Adrenal gland (tissue), 5 donors: ENCODE data around the gene MED20.

Experiments used
- CTCF ChIP-seq, 6 experiments: fragments of 450-650 bp in 4 of 6; fragments of 200-600 bp in 2 of 6; sonication (generic) in 1 of 6; IDR thresholded peaks; 1 replicate in 5 of 6; 2 replicates in 1 of 6; pipeline versions ENCODE4 v1.5.1 to v1.8.0; 2016 to 2021; ENCODE audit warnings: antibody characterized with exemption in 6 of 6, mild to moderate bottlenecking in 2 of 6, moderate library complexity in 1 of 6
- POLR2A ChIP-seq, 2 donors: fragments of 450-650 bp; IDR thresholded peaks; one replicate each; pipeline ENCODE4 v1.6.1; 2017; ENCODE audit warnings: antibody characterized with exemption in 2 of 2, mild to moderate bottlenecking in 2 of 2, moderate library complexity in 1 of 2
- donor health status: DM: no; HTN: no; CAD: no.

GRCh38 chr6:41960028-41960427, 39.1 kb upstream of the MED20 start:
- TF ChIP-seq POLR2A (IDR thresholded peaks at IDR 0.05) = no peak
- no peak for TF ChIP-seq CTCF (IDR thresholded peaks at IDR 0.05)
